HepG2 (cell line): ENCODE data around the gene SMURF2.

ENCODE experiments used
- NFIC ChIP-seq: IDR thresholded peaks from 2 replicates; pipeline ENCODE4 v1.6.1; 2012; ENCODE audit warnings: mild to moderate bottlenecking, low read length, inconsistent platforms
- POLR2AphosphoS5 ChIP-seq: IDR thresholded peaks from 2 replicates; pipeline ENCODE4 v1.6.1; 2012; ENCODE audit warnings: low read depth, low read length
- SKIL ChIP-seq: sonication (generic); formaldehyde crosslinking; IDR thresholded peaks from 2 replicates; pipeline ENCODE4 v1.8.0; 2022; ENCODE audit warnings: missing genetic modification reagents, mild to moderate bottlenecking, moderate library complexity, borderline replicate concordance
- SMC3 ChIP-seq: IDR thresholded peaks from 2 replicates; pipeline ENCODE4 v1.6.1; 2011; ENCODE audit warnings: low read length, improper control_type of control experiment
- ZNF180 ChIP-seq: sonication (generic); formaldehyde crosslinking; IDR thresholded peaks from 2 replicates; pipeline ENCODE4 v1.4.0; 2020; ENCODE audit warnings: low read depth, missing genetic modification reagents, borderline replicate concordance
- ZNF382 ChIP-seq: sonication (generic); formaldehyde crosslinking; IDR thresholded peaks from 2 replicates; pipeline ENCODE4 v1.5.0; 2020; ENCODE audit warnings: missing genetic modification reagents, mild to moderate bottlenecking, borderline replicate concordance

- TF ChIP-seq ZNF180 (CRISPR knock-in tag) (no peak), POLR2AphosphoS5 (peak; percentile 27), SKIL (CRISPR knock-in tag) (no peak), ZNF382 (no peak), NFIC (no peak), SMC3 (no peak; the same call in 1 of the 2 replicates)
These were observed 163.6 kb downstream of the SMURF2 start for GRCh38 chr17:64498308-64499203.
